Stimulated activated CD4-positive, alpha-beta T cell treated with anti-CD3 and anti-CD28 coated beads, Interleukin-12 subunit alpha, Interleukin-12 subunit beta, amount 100 ng/mL, for 24 hours (primary cell): ENCODE measurements around the gene MCTP2.

Experiments
- DNase-seq, 2 experiments: peaks; one replicate each; pipeline ENCODE4 v3.0.0-alpha.2; 2020; ENCODE audit warnings: low read depth in 2 of 2

Gene MCTP2, protein sequence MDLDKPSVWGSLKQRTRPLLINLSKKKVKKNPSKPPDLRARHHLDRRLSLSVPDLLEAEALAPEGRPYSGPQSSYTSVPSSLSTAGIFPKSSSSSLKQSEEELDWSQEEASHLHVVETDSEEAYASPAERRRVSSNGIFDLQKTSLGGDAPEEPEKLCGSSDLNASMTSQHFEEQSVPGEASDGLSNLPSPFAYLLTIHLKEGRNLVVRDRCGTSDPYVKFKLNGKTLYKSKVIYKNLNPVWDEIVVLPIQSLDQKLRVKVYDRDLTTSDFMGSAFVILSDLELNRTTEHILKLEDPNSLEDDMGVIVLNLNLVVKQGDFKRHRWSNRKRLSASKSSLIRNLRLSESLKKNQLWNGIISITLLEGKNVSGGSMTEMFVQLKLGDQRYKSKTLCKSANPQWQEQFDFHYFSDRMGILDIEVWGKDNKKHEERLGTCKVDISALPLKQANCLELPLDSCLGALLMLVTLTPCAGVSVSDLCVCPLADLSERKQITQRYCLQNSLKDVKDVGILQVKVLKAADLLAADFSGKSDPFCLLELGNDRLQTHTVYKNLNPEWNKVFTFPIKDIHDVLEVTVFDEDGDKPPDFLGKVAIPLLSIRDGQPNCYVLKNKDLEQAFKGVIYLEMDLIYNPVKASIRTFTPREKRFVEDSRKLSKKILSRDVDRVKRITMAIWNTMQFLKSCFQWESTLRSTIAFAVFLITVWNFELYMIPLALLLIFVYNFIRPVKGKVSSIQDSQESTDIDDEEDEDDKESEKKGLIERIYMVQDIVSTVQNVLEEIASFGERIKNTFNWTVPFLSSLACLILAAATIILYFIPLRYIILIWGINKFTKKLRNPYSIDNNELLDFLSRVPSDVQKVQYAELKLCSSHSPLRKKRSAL

DNA sequence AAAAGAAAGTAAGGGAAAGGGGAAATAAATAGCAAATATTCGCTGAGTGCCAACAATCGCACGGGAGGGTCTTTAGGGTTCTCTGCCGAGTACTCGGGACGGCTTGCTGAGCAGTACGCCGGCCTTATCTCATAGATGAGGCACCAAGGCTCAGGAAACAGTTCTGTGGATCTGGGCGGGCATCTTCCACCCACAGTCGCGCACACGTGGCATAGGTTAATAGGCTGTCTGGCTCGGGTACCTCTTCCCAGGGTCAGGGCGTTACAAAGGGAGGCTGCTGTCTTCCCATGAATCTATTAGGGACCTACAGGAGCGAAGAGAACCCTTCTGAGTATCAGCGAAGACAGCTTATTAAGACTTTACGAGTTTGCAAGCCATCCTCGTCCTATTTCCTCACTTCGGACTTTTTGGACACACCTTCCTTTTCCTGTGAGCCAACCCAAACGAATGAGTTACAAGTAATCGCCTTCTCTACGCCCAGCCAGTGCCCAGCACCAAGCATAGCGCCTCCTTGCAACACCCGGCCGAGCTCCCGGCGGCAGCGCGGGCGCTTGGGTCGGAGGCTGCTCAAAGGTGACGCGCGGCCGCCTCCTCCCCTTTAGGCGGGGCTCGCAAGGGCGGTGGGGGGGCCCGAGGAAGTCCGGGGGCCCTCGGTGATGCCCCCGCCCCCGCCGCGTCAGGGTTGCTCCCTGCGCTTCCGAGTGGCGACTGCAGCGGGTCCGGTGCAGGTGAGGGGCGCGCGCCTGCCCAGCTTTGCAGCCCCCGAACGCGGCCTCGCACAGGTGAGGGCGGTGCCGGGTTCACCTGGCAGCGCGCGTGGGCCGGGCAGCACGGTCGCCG lies at the start of gene MCTP2:
TSS of gene MCTP2 (plus strand) at position 679 of the 840 bp plus-strand sequence. CDS start 66,705 bp downstream, outside the sequence.
- peak; percentile 60 to 73 for DNase-seq

DNA sequence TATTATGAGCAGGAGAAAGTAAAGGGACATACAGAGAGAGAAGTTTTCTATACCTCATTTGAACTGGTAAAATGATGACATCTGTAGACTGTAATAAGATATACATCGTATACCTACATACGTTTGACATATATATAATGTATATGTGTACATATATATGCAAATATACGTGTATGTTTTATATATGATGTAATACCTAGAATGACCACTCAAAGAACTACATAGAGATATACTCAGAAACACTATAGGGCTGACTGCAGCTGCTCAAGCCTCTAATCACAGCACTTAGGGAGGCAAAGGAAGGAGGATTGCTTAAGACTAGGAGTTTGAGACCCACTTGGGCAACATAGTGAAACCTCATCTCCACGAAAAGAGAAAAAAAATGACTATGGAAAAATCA lies 48.5 kb upstream of the MCTP2 start:
- DNase-seq, result no peak

DNA sequence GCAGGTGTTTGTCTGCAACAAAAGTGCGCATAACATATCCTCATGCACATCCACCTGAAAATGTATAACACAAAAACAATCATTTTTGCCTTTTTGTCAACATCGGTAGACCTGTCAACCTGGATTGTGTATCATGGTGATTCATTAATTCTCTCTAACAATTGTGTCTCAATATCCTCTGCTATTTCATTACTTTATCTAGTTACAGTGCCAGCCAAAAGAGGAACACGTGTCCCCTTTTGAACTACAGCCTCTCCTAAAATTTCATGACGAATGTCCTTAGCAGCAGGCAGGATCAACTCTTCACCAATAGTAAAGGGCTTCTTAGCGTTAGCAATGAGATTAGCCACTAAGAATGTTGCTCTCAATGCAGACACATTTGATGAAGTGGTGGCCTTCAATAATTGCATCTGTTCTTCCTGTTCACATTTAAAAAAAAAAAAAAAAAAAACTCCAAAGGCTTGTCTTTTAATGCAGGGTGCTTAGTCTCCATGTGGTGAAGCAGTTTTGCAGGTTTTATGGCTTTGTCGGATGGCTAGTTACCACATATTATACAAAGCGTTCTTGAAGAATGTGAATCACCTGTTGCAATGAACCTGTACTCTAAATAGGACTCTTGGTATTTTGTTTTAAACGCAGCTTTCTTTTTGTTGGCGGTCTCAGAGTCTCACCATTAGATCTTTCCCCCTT lies 45.7 kb upstream of the MCTP2 start:
- DNase-seq, result no peak

DNA sequence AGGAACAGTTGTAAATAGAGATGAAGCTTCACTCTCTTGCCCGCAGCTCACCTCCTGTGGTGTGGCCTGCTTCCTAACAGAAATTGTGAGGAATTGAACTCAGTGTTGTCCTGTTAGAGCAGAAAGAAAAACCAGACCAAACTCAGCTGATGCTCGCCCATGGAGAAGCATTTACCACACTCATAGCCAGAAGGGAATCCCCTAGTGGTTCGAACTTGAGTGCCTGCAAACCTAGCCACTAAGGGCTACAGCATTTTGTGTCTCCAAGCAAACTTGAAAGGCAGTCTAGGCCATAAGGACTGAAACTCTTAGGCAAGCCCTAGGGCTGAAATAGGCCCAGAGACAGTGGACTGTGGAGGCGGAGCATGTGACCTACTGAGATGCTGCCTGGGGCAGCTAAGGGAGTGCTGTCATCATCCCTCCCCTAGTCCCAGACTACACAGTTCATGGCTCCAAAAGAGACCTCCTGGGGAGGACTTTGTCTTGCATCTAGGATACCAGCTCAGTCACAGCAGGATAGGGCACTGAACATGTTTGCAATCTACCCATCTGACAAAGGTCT lies 44.5 kb upstream of the MCTP2 start:
- DNase-seq, result no peak

DNA sequence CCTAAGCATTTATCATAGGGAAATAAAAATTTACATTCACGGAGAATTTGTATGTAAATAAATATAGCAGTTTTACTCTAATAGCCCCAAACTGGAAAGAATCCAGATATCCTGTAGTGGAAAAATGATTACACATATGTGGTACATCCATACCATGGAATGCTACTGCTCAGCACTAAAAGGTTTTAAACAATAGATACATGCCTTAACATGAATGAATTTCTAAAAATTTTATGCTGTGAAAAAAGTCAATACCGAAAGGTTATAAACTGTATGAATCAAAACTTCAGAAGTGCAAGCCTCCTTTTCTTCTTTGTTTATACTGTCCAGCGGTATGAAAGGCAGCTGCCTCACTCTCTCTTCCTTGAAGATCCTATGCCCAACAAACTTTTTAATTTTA lies 37.5 kb upstream of the MCTP2 start:
- DNase-seq, result no peak

DNA sequence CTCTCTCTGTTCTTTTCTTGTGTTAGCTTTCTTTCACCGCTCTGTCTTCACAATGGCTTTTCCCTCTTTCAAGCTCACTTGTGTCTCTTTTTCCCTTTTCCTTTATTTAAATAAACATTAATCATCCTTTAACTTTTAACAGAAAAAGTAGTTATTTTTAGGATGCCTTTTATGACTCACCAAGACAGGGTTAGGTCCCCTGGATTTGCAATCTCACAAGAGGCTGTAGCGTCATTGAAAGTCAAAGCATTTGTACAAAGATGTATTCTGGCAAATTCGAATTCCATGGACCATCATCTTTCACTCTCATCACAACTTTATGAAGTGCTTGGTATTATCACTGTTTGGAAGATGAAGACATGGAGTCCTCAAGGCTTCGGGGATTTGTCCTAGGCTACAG lies 34.8 kb upstream of the MCTP2 start:
- DNase-seq, result no peak

DNA sequence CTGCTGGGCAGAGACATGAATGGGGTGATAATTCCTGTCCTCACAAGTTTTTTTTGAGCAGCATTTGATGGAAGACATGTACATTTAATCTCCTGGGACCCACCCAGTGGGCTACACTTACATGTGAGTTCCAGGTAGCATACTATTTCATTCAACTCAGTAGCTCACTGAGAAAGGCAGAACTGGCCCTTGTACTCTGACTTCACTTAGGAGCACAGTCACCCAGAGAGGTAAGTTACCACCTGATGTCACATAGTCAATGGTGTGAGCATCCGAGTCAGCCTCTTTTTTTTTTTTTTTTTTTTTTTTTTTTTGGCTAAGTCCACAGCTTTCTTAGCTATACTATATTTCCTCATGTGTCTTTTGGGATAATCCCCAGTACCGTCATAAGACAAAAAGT lies 32.7 kb upstream of the MCTP2 start:
- DNase-seq, result no peak

DNA sequence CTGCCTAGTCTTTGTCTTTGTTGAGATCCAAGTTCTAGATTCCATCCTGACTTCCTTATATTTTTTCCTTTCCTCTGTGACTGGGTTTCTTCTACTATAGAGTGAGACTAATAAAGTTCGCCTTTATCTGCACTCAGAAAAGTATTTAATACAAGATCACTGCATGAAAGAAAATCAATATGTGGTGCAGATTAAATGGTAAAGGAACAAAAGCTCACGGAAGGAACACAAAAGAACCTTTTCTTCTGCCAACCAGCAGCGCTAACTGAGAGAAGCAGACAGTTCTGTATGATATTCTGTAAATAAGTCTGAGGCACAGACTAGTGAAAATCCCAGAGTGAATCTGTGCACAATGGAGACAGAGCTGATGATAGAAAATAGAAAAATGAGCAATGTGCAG lies 31.6 kb upstream of the MCTP2 start:
- no peak for DNase-seq

DNA sequence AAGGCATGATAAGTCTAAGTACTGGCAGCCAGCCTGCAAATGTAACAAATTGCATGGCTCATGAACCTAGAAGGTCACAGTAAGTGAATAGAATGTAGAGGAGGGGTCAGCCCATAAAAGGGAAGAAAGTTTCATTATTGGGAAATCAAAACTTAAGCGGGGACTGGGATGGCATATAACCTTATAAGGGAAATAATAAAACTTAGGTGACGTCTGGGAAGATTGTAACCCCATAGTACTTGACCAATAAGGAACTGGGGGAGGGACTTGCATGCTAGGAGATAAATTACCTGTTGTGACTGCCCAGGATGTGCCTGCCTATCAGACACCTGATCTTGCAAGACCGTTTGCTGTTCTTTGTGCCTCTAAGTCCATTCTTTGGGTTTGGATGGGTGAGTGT lies 28.1 kb upstream of the MCTP2 start:
- no peak for DNase-seq

DNA sequence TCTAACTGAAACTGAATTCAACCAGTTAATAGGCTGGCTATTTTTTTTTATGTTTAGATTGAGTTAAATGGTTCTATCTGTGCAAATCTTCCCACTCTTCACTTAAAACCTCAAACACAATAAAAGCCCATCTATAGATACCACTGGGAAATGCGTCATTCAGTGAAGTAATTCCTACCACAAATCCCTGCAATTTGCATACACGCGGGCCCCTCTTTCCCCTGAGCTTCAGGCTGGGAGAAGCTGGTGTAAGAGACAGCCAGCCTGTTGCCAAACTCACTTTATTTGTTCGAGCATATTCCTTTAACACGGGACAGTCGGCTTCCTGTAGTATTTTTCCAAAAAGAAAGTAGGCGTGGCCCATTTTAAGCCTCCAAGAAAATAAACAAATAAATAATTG lies 26.0 kb upstream of the MCTP2 start:
- no peak for DNase-seq

DNA sequence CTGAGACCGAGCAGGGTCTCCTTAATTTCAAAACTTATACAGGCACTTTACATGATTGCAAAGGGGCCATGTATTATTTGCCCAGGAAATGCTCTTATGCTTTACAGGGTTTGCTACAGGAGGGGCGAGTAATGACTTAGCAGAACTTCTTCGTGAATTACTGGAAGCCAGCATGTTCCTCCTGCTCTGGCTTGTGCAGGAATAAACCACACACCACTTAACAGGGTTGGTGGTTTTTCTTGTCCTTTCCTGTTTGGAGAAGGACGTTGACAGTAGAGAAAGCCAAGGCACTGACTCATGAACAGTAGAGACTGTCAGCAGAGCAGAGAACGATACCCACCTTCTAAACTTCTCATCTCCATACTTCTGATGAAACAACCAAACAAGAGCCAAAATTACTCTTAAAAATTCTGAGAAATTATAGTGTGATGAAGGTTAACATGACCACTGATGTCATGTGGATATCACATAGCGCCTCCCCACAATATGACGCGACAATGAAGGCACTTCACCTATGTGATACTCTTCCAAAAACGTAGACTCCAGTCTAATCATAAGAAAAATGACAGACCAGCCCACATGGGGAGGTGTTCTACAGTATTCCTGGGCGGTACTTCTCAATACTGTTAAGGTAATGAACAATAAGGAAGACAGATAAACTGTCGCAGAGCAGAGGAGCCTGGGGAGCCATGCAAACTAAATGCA lies 24.7 kb upstream of the MCTP2 start:
- peak in 1 of 2 experiments; percentile 19 for DNase-seq

DNA sequence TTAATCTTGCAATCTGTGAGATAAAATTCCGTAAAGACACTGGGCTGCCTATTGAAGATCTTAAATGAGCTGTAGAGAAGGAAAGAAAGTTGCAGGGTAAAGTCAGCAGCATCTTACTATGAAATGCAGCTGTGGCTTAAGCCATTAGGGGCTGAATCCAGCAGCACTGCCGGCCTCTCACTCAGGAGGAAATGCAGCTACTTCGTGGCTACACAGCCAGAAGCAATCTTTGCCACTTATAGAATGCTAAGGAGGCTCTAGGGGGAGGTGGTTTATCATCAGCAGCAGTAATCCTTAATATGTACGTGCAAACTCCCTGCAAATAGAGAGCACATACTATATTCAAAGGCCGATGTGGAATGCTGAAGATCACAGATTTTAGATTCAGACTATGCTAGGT lies 19.1 kb upstream of the MCTP2 start:
- no peak for DNase-seq

DNA sequence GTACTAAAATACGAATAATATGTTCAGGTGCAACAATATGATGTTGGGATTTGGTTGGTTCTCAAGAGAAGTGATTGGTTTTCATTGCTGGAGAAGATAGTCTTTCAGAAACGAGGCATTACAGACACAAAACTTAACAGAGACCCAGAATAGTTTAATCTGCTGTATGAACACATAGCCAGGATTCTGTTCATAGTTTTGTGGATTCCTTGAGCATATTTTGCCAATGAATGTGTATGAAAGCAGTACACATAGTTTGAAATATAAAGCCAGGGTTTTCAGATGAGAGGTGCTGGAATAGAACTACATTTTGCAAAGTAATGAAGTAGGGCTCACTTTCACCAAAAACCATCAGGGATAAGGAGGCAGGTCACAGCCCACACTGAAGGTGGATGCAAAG lies 5.7 kb upstream of the MCTP2 start:
- DNase-seq, result no peak

DNA sequence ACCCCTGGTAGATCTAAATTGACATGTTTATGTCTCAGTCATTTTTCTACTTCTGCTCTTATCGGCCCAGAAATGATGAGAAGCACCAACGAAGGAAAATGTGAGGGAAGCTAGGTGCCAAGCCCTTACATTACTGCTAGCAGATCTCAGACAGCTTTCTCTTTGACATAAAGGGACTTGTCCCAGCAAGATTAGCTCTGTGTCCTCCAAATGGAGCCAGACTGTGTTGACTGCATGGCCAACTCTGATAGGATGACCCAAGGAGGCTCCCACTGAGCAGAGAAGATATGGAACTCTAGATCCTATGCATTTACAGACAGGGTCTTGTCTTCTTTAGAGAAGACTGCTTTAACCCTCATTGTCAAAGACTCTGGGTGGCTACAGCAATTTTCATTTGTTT lies 2.8 kb upstream of the MCTP2 start:
- DNase-seq, result no peak

DNA sequence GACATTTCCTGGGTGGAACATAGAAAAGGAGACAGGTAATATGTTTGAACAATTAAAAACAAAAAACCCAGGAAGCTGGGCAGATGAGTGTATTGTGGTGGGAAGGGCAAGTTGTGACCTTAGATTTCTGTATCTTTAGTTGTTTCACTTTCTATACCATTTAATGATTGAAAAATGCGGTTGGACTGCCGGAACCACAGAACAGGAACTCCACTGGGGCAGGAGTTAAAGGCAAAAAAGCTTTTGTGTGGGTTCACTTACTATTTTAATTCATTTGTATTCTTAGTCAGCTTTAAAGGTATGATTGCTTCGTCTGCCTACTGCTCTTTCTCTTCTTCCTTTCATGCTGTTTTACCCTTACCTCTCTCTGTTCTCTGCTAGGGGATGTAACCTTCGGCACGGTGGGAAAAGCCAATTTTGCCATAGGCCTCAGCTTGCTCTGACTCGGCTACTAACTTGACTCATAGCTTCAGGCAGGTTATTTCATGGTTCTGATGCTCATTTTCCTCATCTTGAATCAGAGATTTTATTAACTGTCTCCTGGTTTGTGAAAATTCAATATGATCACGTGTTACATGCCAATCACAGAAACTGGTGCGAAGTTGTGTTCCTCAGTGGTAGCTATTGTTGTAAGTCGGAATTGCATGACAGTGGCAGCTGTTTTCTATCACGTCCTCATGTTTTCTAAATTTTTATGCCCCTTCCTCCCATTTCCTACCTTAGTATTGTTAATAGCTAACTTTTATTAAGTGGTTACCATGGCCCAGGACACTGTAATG lies 1.6 kb upstream of the MCTP2 start:
- DNase-seq, result peak in 1 of 2 experiments; percentile 28

DNA sequence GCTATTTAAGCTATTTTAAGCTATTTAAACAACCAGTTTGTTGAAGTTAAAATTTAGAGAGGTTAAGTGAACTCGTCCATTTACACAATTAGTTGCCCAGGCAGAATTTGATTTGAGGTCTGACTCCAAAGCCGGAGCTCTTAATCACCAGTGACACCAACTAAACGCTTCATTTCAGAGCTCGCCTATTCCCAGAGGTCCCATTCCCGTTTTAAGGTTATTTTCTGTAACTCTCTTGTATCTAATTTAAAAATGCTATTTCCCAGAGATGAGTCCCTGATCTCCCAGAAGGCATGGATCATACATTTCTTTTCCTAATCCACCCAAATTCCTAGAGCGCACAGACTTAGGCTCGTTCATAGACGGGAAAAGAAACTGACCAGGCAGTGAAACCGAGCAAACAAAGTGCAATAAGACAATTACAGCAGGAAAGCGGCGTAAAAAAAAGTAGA lies 904 bp upstream of the MCTP2 start:
- no peak for DNase-seq

DNA sequence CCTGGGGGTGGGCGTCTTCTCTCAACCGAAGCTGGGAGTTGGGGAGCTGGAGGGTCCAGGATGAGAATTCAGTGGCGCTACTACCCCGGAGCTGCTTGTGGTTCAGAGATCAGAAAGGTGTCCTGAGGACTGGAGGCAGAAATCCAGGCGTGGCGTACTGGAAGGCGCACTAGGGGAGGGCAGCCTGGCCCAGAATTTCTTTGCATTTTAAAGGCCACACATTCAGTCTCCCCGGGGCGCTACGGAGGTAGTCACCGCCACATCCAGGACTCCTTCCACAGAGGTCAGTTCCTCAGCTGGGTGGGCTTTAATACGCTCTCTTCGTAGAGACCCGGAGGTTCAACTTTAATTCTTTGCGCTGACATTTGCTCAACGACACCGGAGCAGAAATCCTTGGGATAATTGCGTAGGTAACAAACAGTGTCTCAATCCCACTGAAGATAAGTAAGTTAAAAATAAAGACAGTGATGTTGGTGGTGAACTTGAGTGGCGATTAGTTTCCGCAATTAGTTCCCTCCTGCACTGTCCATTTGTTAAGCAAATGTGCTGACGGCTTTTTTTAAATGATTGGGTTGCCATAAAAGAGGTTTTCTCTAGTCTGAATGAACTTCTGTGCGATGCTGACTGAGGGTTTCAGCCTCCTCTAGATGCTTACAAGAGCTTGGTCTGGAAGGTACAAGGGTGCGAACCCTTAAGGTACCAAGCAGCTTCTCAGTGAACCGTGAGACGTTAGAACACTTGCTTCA lies 535 bp downstream of the MCTP2 start:
- no peak for DNase-seq

DNA sequence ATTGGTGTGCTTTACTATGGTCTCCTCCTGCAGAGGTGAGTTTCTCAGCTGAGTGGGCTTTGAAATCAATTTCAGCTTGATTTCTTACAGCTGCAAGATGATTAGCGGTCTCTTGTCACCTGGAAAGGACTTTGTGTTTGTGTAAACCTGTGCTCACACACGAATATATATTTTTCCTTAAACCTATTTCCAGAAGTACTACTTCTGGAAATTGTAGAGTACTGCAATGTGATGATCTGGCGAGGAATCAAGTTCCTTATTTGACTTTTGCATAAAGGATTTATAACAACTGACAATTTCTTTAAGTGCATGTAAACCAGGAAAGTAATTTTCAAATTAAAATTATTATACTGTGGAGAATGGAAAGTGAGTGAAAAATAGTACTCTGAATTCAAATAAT lies 2.1 kb downstream of the MCTP2 start:
- no peak for DNase-seq

DNA sequence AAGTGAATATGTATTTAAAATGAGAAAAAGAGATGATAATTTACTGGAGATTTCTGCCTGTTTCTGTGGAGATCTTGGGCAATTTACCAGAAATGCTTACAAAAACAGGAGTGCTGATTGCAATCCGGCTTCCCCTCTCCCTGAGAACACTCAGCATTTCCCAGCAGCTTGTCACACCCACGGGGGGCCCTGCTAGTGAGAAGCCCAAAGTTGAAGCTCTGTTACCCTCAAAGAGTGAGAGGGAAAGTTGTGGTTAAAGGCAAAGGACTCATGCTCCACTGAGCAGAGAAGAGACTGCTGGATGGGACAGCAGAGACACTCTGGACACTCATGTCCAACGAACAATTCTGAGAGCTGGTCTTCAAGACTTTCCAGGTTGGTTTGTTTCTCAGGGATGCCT lies 2.9 kb downstream of the MCTP2 start:
- DNase-seq, result peak in 1 of 2 experiments; percentile 52
